HG03039 (cell line): ENCODE results near the gene TPD52L2.
"Not testable (repeated sequence)": the region's sequence is repeated elsewhere in the genome, so short reads cannot be mapped to it uniquely, and the experiment has no call there.

Source experiments
- ATAC-seq: cut with Tn5 transposase; IDR thresholded peaks from one replicate; pipeline ENCODE4 v1.9.1; 2021; ENCODE audit warnings: mild to moderate bottlenecking, moderate library complexity; ENCODE audit not compliant: unreplicated experiment

Gene TPD52L2

DNA sequence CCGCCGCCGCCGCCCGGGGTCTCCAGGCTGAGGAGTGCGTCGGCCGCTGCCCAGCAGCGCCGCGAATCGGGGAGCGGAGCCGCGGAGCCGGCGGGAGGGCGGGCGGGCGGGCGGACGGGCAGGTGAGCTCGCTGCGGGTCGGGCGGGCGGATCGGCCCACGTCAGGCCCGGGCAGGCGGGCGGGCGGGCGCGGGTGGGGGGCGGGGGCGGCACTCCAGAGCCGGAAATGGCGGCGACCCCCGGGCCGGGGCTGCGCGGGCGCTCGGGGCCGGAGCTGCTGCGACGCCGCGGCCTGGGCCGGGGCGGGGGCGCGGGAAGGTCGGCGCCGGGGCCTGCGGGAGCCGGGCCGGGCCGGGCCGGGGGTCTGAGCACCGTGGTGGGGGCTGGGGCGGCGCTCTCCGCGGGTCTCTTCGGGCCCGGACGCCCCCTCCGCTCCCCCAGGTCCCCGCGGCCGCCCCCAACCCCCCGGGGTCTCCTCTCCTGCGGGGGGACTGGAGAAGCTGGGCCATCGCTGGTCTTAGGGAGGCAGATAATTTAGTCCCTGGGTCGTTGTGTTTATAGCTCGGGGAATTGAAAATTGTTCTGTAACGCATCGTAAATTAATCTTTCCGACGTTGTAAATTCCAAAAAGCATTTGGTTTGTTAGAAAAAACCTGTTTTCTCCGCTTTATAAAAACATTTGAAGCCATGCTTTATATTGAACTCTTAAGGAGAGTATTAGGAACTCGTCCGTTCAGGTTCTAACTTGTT lies 30.3 kb downstream of the TPD52L2 start:
- peak; percentile 14 for ATAC-seq

DNA sequence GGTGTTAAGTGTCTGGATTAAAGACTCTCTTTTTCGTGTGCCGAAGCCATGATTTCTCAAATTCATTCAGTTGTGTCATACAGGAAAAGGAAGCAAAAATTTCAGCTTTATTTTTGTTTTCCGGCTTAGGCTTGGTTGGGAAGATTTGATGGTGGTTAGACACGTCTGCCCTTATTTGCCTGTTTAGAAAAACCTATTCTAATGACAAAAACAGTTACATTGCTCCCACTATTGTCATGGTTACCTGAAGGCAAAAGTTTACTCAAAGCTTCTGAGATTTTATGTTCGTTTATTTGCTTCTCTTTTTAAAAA lies 30.8 kb downstream of the TPD52L2 start:
- no peak for ATAC-seq

DNA sequence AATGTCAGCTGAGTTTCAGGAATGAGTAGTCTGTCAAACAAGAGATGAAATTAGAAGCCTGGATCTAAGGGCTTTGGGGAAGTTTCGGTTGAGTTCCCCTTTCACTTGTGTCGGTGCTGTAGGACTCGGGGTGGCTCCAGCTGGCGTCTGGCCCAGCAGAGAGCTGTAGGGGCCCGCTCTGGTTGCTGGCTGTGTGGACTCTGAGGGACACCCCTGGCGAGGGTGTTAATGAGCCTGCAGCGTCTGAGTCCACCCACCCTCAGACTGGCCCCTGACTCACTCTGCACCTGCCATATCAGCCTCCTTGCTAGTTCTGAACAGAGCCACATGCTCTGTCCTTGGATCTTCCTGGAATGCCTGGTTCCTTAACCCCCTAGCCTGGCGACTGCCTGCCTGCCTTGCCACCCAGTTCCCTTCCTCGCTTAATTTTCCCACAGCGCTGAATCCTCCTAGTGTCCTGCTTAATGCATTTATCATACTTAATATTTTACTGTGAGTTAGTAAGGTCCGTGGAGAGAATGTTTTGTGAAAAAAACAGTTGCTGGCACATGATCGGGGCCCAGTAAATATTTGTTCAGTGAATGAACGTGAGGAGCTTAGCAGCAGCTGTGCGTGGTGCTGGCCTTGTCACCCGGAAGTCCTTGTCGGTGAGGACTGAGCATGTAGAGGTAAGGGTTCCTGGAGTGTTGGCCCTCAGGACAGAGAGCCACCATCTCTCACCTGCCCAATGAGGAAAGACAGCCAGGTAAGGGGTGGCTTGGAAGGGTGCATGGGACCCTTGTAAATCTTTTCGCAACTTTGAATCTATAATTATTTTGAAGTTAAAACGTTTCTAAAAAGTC lies 31.4 kb downstream of the TPD52L2 start:
- no peak for ATAC-seq

DNA sequence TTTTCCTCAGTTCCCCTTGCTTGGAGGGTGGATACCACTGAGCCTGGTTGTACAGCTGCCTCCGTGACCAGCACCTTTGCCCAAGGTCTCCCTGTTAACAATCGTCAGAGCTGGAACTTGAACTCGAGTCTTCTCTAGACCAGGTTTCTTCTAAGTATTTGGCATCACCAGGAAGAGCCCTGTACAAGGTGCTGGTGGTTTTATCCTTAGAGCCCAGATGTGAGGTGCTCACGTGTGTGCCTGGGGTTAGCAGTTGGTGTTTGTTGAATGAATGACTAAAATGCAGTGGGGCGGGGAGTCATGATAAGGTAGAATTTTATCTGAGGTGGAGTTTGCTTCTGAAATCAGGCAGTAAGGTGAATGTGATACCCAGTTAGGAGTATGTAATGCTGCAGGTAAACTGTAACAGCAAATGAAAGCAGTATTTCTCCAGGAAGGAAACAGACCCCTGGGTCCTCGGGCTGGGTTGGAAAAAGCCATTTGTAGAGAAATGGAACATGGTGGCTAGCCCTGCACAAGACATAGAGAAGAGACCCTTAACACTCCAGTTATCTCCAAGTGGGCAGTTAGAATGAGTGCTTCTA lies 33.0 kb downstream of the TPD52L2 start:
- ATAC-seq: no peak

GRCh38 chr20:63898882-63899558 lies 34.0 kb downstream of the TPD52L2 start:
- ATAC-seq: no peak

DNA sequence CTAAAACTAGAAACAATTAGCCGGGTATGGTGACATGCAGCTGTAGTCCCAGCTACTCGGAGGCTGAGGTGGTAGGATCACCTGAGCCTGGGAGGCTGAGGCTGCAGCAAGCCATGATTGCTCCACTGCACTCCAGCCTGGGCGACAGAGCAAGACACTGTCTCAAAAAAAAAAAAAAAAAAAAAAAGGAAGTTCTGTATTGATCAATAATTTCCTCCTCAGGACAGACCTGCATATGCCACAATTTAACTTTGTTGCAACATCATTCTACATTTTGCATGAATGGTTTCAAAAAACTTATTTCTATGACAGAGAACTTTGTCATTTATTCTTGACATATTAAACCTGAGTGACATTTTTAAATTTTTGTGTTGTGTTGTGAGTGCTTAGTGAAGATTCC lies 35.3 kb downstream of the TPD52L2 start:
- ATAC-seq: no peak

GRCh38 chr20:63903796-63904561 lies 38.9 kb downstream of the TPD52L2 start:
- ATAC-seq: no peak

DNA sequence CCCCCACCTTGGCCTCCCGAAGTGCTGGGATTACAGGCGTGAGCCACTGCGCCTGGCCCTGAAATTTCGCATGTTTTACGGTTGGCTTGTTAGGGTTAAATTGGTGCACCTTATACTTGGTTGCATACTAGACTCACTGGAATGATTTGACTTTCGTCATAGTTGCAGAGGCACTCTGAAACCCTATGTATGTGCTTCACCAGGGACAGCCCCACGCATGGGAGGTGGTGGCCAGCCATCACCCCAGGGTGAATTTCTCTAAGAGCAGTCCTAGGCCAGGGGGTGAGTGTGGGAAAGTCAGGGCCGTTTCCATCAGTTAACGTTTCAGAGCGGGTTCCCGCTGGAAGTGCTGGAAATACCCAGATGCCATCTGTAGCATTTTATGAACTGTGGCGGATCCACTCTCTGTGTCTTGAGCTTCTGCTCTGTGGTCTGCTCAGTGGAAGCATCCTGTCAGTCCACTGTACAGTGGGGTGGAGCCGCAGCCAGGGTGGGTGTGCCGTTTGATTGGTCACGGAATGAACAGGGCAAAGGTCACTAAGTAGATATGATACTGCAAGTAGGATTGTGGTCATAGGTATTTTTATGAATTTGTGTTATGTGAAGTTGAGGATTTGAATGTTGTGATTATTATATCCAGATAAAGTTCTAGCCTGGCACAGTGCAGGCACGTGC lies 43.1 kb downstream of the TPD52L2 start:
- no peak for ATAC-seq

DNA sequence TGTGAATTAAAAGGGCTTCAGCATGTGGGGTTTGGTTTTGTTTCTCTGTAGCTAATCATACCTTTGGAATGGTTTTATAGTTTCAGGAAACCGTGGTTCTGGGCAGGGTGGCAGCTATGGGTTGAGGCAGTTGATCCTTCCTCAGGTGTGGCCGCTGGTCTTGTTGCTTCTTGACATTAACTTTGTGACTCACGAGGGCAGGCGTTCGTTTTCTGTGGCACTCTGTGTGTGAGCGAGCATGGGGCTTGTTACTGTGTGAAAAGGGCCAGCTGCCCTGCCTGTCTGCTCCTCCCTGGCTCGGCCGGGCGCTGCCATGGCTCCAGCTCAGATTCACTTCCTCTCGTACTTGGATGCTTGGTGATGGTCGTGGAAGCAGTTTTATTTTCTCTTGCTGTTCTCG lies 46.1 kb downstream of the TPD52L2 start:
- ATAC-seq: no peak

DNA sequence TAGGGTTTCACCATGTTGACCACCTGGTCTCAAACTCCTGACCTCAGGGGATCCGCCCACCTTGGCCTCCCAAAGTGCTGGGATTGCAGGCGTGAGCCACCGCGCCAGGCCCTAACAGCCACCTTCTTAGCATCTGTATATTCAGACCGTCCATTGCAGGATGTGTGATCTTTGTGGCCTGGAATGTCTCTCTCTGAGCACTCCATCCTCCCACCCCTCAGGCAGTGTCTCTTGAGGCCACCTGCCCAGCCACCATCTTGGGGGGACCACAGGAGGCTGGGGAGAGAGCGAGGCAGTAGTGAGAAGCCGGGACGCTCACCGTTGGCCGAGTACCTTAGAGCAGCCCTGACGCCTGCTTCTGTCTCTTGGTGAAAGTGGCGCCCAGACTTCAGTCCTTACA lies 48.7 kb downstream of the TPD52L2 start:
- ATAC-seq: no peak

- no peak for ATAC-seq
These were observed 50.4 kb downstream of the TPD52L2 start for GRCh38 chr20:63915471-63915870.

DNA sequence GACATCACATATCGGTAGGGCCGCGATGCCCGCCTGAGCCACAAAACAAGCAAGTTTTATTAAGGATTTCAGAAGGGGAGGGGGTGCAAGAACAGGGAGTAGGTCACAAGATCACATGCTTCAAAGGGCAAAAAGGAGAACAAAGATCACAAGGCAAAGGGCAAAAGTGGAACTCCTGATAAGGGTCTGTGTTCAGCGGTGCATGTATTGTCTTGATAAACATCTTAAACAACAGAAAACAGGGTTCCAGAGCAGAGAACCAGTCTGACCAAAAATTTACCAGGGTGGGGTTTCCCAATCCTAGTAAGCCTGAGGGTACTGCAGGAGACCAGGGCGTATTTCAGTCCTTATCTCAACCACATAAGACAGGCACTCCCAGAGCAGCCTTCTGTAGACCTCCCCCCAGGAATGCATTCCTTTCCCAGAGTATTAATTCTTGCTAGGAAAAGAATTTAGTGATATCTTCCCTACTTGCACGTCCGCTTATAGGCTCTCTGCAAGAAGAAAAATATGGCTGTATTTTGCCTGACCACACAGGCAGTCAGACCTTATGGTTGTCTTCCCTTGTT lies 51.4 kb downstream of the TPD52L2 start:
- ATAC-seq: not testable (repeated sequence)

- no peak for ATAC-seq
These were observed 52.7 kb downstream of the TPD52L2 start for GRCh38 chr20:63917811-63918210.

DNA sequence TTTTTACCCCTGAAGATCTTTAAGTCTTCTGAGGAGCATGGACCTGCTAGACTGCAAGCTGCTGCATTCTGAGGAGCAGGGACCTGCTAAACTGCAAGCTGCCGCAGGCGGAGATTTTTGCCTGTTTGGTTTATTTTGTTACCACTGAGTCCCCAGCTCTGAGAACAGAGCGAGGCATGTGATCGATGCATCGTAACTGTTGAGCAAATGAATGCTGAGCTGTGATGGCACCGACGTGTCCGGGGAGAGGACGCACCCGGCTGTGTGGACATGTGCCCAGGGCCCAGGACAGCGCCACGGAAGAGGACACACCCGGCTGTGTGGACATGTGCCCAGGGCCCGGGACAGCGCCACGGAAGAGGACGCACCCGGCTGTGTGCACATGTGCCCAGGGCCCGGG lies 54.1 kb downstream of the TPD52L2 start:
- no peak for ATAC-seq

- no peak for ATAC-seq
These were observed 55.2 kb downstream of the TPD52L2 start for GRCh38 chr20:63920226-63920625.

DNA sequence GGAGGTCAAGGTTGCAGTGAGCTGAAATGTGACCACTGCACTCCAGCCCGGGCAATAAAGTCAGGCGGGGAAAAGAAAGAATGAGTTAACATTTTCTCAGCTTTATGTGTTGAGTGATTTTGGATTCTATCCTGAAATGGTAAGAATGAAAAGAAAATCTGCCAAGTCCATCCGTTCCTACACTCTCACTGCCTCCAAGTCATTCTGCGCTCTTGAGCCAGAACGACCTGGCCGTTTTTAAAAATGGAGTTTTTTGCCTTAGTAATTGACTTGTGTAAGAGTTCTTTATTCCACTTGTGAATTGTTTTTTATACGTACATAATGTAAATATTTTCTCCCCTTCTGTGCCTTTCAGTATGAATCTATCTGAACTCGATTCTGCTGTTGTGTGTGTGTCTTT lies 58.6 kb downstream of the TPD52L2 start:
- no peak for ATAC-seq

GRCh38 chr20:63924241-63924640 lies 59.2 kb downstream of the TPD52L2 start:
- no peak for ATAC-seq

- ATAC-seq: no peak
These were observed 61.2 kb downstream of the TPD52L2 start for GRCh38 chr20:63926298-63926697.

- ATAC-seq: no peak
These were observed 64.0 kb downstream of the TPD52L2 start for GRCh38 chr20:63929071-63929470.

GRCh38 chr20:63929473-63929883 lies 64.4 kb downstream of the TPD52L2 start:
- not testable (repeated sequence) for ATAC-seq
